Inferior parietal cortex (tissue), 1 donor: ENCODE results near the gene TLCD3B.

Experiments used
- DNase-seq: peaks from one replicate; pipeline ENCODE4 v3.0.0-alpha.2; 2016; ENCODE audit errors: extremely low spot score

TLCD3B gene

DNA sequence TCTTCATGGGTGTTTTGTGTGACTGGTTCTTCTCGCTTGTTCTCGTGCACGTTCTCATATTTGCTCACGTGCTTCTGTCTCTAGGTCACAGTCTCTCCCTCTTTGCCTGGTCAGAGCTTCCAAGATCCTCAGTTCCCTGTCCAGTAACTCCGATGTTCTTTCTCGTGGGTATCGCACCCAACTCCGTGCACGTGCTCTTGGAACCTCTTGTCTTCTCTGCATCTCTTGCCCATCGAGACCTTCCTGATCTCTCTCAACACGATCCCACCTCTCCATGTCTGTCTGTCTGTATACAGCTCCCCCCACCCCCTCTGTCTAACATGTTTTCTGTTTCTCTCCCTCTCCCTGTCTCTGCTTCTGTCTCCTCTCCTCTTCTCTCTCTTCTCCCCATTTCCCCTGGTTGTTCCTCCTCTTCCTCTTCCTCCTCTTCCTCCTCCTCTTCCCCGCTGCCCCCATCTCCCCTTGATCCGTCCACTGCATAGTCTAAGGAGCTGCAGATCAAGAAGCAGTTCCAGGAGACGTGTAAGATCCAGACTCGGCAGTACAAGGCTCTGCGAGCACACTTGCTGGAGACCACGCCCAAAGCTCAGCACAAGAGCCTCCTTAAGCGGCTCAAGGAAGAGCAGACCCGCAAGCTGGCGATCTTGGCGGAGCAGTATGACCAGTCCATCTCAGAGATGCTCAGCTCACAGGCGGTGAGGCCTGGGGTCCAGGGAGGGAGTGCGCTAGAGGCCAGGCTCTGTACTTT lies 41.8 kb downstream of the TLCD3B start:
- no peak for DNase-seq

DNA sequence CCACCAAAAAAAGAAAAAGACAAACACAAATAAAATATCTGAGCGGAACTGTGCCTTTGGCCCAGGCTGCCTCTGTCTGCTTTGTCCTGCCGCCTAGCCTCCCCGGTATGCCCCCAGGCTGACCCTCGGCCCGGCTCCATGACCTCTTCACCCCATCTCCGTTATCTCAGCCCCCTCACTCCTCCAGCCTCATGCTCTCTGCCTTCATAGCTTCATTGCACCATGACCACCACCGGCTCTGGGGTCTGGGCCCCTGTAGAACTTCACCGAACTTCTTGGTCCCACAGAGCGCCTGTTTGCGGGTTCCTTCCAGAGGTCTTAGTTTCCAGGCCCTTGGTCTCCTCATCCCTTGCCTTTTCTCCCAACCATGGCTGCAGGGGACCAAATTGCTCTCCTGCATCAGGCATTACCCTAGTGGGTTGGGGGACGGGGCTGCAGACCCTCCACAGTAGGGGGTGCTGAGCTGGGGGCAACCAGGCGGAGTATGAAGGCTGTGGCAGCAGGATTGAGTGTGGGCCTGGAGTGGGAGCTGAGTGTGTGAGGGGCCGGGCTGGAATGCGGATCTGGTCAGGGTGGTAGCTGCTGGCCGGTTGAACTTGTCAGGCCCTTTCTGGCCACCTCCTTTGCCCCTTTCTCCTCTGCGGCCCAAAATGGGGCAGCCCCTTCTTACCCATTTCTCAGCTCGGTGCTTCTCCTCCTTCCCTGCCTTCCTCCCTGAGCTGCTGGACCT lies 42.6 kb downstream of the TLCD3B start:
- DNase-seq: no peak

DNA sequence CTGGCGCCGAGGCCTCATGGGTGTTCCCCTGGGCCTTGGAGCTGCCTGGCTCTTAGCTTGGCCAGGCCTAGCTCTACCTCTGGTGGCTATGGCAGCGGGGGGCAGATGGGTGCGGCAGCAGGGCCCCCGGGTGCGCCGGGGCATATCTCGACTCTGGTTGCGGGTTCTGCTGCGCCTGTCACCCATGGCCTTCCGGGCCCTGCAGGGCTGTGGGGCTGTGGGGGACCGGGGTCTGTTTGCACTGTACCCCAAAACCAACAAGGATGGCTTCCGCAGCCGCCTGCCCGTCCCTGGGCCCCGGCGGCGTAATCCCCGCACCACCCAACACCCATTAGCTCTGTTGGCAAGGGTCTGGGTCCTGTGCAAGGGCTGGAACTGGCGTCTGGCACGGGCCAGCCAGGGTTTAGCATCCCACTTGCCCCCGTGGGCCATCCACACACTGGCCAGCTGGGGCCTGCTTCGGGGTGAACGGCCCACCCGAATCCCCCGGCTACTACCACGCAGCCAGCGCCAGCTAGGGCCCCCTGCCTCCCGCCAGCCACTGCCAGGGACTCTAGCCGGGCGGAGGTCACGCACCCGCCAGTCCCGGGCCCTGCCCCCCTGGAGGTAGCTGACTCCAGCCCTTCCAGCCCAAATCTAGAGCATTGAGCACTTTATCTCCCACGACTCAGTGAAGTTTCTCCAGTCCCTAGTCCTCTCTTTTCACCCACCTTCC lies 43.5 kb downstream of the TLCD3B start:
- DNase-seq: no peak

DNA sequence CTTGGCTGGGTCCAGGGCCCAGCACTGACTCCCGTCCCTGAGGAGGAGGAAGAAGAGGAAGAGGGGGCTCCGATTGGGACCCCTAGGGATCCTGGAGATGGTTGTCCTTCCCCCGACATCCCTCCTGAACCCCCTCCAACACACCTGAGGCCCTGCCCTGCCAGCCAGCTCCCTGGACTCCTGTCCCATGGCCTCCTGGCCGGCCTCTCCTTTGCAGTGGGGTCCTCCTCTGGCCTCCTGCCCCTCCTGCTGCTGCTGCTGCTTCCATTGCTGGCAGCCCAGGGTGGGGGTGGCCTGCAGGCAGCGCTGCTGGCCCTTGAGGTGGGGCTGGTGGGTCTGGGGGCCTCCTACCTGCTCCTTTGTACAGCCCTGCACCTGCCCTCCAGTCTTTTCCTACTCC lies 44.1 kb downstream of the TLCD3B start:
- no peak for DNase-seq

DNA sequence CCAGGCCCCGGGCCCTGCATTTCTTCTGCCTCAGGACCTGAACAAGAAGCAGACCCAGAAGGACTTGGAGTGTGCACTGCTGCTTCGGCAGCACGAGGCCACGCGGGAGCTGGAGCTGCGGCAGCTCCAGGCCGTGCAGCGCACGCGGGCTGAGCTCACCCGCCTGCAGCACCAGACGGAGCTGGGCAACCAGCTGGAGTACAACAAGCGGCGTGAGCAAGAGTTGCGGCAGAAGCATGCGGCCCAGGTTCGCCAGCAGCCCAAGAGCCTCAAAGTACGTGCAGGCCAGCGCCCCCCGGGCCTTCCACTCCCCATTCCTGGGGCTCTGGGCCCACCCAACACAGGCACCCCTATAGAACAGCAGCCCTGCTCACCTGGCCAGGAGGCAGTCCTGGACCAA lies 44.8 kb downstream of the TLCD3B start:
- no peak for DNase-seq

DNA sequence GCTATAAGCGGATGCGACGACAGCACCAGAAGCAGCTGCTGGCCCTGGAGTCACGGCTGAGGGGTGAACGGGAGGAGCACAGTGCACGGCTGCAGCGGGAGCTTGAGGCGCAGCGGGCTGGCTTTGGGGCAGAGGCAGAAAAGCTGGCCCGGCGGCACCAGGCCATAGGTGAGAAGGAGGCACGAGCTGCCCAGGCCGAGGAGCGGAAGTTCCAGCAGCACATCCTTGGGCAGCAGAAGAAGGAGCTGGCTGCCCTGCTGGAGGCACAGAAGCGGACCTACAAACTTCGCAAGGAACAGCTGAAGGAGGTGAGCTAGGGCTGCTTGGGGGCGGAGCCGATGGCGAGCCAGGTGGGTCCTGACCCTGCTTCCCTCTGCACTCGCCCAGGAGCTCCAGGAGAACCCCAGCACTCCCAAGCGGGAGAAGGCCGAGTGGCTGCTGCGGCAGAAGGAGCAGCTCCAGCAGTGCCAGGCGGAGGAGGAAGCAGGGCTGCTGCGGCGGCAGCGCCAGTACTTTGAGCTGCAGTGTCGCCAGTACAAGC lies 45.7 kb downstream of the TLCD3B start:
- DNase-seq: no peak

DNA sequence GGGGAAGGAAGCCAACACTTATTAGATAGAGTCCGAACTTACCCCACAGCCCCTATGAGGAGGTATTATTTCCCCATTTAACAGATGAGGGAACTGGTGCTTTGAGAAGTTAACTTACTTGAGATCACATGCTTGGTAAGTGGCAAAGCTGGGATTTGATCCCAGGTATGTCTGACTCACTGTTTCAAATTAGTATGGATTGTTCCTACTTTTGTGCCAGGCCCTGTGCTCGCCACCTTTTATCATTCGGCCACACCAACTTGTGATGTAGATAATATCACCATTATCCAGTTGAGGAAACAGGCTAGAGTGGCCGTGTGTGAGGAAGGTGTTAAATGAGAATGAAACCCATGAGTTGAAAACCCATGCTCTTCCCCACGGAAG lies 46.3 kb downstream of the TLCD3B start:
- DNase-seq: no peak

DNA sequence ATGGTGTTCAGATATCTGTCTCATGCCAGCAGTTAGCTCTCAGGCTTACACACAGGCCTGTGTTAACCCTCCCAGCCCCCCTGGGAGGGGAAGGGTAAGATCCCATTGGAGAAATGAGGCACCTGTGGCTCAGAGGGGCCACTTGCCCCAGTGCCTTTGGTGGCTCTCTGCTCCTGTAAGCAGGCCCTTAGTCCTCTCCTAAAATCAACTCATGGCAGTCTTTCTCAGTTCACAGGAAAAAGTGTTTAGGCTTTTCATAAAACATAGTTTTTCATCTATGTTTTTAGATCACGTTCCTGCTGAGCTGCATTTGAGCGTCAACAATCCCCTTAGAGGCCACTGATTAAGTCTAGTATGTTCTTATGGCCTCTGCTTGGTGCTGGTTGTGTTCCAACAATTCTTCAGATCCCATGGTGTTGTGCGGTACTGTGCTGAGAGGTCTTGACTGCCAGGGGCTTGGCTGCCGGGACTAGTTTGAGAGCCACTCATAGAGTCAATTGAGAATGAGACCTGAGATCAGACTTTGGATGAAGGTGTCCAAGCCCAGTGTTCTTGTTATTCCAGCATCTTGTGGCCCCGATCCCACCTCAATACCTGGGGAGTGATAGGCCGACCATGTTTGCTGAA lies 46.8 kb downstream of the TLCD3B start:
- DNase-seq: no peak

DNA sequence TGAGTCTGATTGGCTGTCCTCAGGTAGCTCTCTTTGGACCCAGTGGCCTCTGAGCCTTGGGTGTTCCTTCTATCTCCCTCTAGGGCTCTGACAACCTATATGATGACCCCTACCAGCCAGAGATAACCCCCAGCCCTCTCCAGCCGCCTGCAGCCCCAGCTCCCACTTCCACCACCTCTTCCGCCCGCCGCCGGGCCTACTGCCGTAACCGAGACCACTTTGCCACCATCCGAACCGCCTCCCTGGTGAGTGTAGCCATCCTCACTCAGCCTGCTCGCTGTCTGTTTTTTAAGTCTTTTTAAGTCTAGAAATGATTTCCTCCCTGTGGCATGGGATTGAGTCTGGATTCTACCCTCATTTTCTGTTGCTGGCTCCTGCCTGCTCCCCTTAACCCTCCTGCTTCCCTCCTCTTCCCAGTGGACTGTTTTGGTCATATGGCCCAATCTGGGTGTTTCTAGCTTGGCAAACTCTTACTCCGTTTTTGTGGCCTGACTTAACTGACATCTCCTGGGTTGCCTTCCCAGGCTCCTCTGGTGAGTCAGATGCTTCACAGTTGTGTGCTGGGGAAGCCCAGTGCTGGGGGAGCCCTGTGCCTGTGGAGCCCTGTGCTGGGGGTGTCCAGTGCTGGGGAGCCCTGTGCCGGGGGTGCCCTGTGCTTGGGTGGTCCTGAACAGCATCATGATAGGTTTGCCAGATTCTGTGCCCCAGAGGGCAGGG lies 47.5 kb downstream of the TLCD3B start:
- no peak for DNase-seq

DNA sequence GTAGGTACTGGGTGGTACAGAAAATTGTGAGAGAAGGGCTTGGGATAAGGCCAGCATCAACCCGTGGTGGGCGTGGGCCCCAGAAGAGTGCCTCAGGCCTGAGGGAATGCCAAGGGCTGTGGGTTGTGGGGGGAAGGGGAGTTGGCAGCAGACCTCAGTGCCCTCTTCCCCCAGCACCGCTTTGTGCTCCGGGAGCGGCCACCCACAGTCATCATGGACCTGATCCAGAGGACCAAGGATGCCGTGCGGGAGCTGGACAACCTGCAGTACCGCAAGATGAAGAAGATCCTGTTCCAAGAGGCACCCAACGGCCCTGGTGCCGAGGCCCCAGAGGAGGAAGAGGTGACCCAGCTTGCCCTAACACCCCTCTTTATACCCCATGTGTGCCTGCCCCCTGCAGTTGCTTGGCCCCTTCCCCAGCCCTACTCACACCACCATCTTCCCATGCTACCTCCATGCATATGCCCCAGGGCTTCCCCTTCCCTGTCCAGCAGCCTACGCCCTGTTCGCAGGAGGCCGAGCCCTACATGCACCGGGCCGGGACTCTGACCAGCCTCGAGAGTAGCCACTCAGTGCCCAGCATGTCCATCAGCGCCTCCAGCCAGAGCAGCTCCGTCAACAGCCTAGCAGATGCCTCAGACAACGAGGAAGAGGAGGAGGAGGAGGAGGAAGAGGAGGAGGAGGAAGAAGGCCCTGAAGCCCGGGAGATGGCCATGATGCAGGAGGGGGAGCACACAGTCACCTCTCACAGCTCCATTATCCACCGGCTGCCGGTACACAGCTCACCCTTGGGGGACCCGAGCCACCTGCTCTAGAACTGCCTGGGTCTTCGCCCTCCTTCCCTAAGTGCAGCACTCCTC lies 48.3 kb downstream of the TLCD3B start:
- no peak for DNase-seq

DNA sequence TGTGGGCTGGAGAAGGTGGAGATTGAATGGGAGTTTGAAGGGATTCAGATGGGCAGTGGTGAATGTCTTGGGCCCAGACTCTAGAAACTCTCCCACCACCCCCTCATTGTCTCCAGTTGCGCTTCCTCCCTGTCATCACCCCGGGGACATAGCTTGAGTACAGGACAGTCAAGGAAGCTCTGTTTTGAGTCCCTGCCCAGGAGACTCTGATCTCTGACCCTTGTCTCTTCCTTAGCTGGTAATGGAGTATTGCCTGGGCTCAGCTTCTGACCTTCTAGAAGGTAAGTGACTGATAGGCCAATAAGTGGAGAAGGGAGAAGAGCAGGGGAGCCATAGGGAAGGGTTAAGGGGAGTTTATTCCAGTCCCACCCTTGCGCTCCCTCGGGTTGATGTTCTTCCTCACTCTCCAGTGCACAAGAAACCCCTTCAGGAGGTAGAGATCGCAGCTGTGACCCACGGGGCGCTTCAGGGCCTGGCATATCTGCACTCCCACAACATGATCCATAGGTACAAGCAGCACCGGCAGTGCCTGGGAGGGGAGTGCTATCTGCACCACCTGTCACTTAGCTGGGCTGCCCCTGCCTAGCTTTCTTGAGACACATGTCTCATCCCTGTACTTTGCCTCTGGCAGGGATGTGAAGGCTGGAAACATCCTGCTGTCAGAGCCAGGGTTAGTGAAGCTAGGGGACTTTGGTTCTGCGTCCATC lies 52.4 kb downstream of the TLCD3B start:
- no peak for DNase-seq

DNA sequence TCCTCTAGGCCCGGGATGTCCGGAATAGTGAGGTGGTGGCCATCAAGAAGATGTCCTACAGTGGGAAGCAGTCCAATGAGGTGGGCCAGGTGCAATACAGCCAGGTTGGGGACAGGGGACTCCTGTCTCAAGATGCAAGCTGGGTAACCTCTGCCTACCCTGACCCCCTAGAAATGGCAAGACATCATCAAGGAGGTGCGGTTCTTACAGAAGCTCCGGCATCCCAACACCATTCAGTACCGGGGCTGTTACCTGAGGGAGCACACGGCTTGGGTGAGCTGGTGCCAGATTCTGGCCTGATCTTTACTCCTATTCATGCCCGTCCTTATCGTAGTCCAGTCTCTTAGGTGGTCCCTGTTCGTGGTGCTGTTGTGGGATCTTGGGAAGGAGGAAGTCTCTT lies 53.0 kb downstream of the TLCD3B start:
- DNase-seq: no peak

DNA sequence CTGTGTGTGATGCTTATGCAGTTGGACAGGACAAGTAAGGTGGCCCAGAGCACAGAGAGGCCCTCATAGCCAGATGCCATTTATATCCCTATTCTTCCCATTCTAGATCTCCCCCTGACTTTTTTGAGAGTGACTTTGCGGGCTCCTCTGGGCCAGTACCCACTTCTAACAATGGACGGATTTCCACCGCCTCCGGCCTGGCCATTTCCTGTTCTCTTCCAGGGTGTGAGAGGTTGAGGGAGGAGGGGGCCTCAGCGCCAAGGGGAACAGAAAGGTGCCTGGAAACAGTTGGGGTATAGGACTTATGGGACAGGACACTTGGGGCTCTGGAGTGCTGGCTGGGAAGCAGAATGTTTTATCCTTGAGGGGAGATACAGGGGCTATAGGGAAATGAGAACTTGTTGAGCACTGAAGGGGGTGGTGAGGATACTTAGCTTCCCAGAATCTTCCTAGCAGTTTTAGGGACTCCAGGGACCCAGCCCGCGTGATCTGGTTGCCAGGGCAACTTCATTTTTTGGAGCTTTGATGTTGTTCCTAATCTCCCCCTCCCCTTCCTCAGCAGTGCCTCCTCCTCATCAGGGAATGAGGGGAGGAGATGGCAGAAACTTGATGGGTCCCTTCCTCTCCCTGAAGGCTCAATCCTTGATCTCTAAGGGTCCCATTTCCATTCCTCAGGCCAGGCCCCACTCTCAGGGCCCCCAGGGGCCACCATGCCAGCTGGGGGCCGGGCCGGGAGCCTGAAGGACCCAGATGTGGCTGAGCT lies 53.8 kb downstream of the TLCD3B start:
- no peak for DNase-seq

DNA sequence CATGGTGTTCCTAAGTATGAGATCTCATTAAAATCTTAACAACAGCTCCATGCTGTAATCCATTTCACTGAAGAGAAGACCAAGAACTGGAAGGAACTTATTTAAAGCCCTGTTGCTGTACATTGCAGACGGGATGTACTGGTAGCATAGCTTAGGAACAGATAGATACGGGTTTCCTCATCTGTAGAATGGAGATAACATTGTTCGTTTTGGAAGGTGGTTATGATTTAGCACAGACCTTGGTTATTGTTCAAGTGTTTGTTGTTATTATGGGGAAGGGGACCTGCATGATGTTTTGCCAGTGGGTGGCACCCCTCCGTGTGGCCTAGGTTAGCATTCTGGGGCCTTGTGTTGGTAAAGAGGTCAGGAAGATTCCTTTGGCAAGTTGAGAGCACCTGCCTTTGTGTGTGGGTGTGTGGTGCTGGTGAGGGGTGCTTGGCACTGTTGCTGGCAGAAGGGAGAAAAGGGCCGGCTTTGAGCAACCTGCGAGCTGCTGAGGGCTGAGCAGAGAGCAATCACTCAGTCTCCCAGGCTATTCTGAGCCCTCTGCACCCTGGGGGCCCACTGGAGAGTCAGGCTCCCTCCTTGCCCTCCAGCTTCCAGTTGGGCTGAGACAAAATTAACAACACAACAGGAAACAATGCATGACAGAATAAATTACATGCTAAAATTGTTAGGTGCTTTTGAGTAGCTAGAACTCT lies 55.1 kb downstream of the TLCD3B start:
- peak; percentile 8 for DNase-seq

DNA sequence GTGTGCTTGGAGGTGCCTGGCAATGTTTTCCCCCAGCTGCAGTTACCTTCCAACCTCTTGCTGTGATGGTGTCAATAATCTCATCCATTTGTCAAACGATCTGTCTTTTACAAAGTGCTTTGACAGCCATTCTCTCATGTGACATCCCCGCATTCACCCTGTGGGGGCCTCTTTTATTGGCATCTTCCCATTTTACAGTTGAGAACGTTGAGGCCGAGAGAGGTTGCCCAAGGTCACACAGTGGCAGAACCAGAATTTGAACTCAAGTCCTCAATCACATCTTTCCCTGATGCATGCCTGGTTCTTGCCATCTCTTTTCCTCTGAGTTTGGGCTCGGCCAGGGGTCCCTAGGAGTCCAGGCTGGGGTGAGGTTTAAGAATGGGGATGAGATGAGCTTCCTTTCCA lies 55.9 kb downstream of the TLCD3B start:
- DNase-seq: no peak
